IMR-90 (cell line): Measurements from ENCODE around the gene XPA. TPM values are rescaled to one million over a fixed set of nuclear protein-coding genes. Genes with fewer than 3 reads are reported as not detected.

Experiments
- ATAC-seq: fragments of 200-7000 bp; cut with Tn5 transposase; 2 replicates; pipeline ENCODE4 v1.9.1; 2020; ENCODE audit warnings: low read depth, mild to moderate bottlenecking, moderate library complexity
- BruUV-seq: library from RNA; stranded (reverse); fragments of 400-500 nt; replicated peaks from 2 replicates; lab custom pipeline; 2021; lab: Mats Ljungman, UMichigan
- CTCF ChIA-PET: fragments of 300-600 bp; formaldehyde crosslinking; extraction: SDS; loops from one replicate; lab custom pipeline; 2021; ENCODE audit warnings: antibody characterized with exemption; lab: Yijun Ruan, JAX
- POLR2A ChIA-PET: fragments of 300-600 bp; sonication (Branson Sonifier 250); formaldehyde crosslinking; loops from one replicate; lab custom pipeline; 2022; ENCODE audit warnings: antibody characterized with exemption; ENCODE audit not compliant: unreplicated experiment; lab: Charles Lee
- DNase-seq: peaks from one replicate; pipeline ENCODE4 v3.0.0; 2013
- H2AFZ ChIP-seq: replicated peaks from 2 replicates; pipeline ENCODE3; 2013; ENCODE audit warnings: low read length, mild to moderate bottlenecking; ENCODE audit not compliant: poor library complexity
- H2AK5ac ChIP-seq: 2 replicates; pipeline ENCODE4 v1.6.1; 2013; ENCODE audit warnings: low read depth, low read length, inconsistent platforms
- H2AK9ac ChIP-seq: replicated peaks from 2 replicates; pipeline ENCODE3; 2013; ENCODE audit warnings: mild to moderate bottlenecking, low read depth, low read length, moderate library complexity; ENCODE audit not compliant: poor library complexity
- H2BK120ac ChIP-seq: 2 replicates; pipeline ENCODE4 v1.6.1; 2013; ENCODE audit warnings: low read depth, low read length, inconsistent platforms
- H2BK15ac ChIP-seq: 3 replicates; pipeline ENCODE4 v1.6.1; 2013; ENCODE audit warnings: low read depth, low read length, inconsistent platforms
- H2BK20ac ChIP-seq: 2 replicates; pipeline ENCODE4 v1.6.1; 2013; ENCODE audit warnings: low read depth, mild to moderate bottlenecking, inconsistent platforms, low read length, moderate library complexity
- H2BK5ac ChIP-seq: 2 replicates; pipeline ENCODE4 v1.6.1; 2013; ENCODE audit warnings: mild to moderate bottlenecking, low read depth, low read length, inconsistent platforms; ENCODE audit not compliant: poor library complexity, severe bottlenecking
- H3K14ac ChIP-seq: replicated peaks from 2 replicates; pipeline ENCODE4 v1.6.1; 2013; ENCODE audit warnings: low read depth, low read length, inconsistent platforms
- H3K18ac ChIP-seq: 2 replicates; pipeline ENCODE4 v1.6.1; 2013; ENCODE audit warnings: low read depth, low read length, control low read depth
- H3K23ac ChIP-seq: 2 replicates; pipeline ENCODE4 v1.6.1; 2013; ENCODE audit warnings: low read depth, low read length, inconsistent platforms
- H3K27ac ChIP-seq: 2 replicates; pipeline ENCODE4 v1.5.1; 2013; ENCODE audit warnings: mild to moderate bottlenecking, control low read depth, low read length; ENCODE audit not compliant: insufficient read depth
- H3K27me3 ChIP-seq: 2 replicates; pipeline ENCODE4 v1.6.1; 2013; ENCODE audit warnings: low read length; ENCODE audit not compliant: control insufficient read depth, insufficient read depth
- H3K36me3 ChIP-seq: 2 replicates; pipeline ENCODE4 v1.6.1; 2013; ENCODE audit warnings: low read length, mixed read lengths; ENCODE audit not compliant: control insufficient read depth, insufficient read depth
- H3K4ac ChIP-seq: 2 replicates; pipeline ENCODE4 v1.6.1; 2013; ENCODE audit warnings: low read depth, low read length, inconsistent platforms
- H3K4me1 ChIP-seq: 2 replicates; pipeline ENCODE4 v1.6.1; 2013; ENCODE audit warnings: low read length, mixed read lengths; ENCODE audit not compliant: control insufficient read depth, insufficient read depth
- H3K4me2 ChIP-seq: 2 replicates; pipeline ENCODE4 v1.6.1; 2013; ENCODE audit warnings: low read depth, mild to moderate bottlenecking, control low read depth, low read length, moderate library complexity
- H3K4me3 ChIP-seq: 2 replicates; pipeline ENCODE4 v1.5.1; 2013; ENCODE audit warnings: low read depth, mild to moderate bottlenecking, control low read depth, low read length, moderate library complexity; ENCODE audit not compliant: insufficient read depth
- H3K56ac ChIP-seq: 2 replicates; pipeline ENCODE4 v1.6.1; 2013; ENCODE audit warnings: low read length, inconsistent platforms; ENCODE audit not compliant: insufficient read depth; ENCODE audit errors: extremely low read depth
- H3K79me1 ChIP-seq, 2 experiments: 2 replicates each; pipeline ENCODE4 v1.6.1; 2013; ENCODE audit warnings: low read length in 2 of 2, inconsistent platforms in 1 of 2, low read depth in 1 of 2
- H3K9ac ChIP-seq: 2 replicates; pipeline ENCODE4 v1.6.1; 2013; ENCODE audit warnings: low read depth, low read length, control low read depth
- H3K9me1 ChIP-seq: 2 replicates; pipeline ENCODE4 v1.6.1; 2013; ENCODE audit warnings: low read length, inconsistent platforms; ENCODE audit not compliant: insufficient read depth
- H3K9me3 ChIP-seq: 2 replicates; pipeline ENCODE4 v1.6.1; 2013; ENCODE audit warnings: low read length; ENCODE audit not compliant: control insufficient read depth, insufficient read depth
- H4K20me1 ChIP-seq: 2 replicates; pipeline ENCODE4 v1.6.1; 2013; ENCODE audit warnings: low read length, inconsistent platforms; ENCODE audit not compliant: insufficient read depth
- H4K5ac ChIP-seq: 2 replicates; pipeline ENCODE4 v1.6.1; 2013; ENCODE audit warnings: mild to moderate bottlenecking, low read depth, low read length, control low read depth
- H4K8ac ChIP-seq, 2 experiments: 2 replicates each; pipeline ENCODE4 v1.6.1; 2013; ENCODE audit warnings: low read depth in 2 of 2, low read length in 2 of 2, control low read depth in 1 of 2, inconsistent platforms in 1 of 2
- H4K91ac ChIP-seq: 2 replicates; pipeline ENCODE4 v1.6.1; 2013; ENCODE audit warnings: low read depth, low read length, inconsistent platforms; ENCODE audit not compliant: insufficient read depth
- CEBPB ChIP-seq: IDR thresholded peaks from 2 replicates; pipeline ENCODE4 v1.6.1; 2012; ENCODE audit warnings: low read depth, low read length, improper control_type of control experiment
- USF2 ChIP-seq: fragments of 150-350 bp; IDR thresholded peaks from 2 replicates; pipeline ENCODE4 v1.6.1; 2017; ENCODE audit warnings: mild to moderate bottlenecking, antibody characterized with exemption, low read length, low read depth
- WGBS, 2 experiments: methylation state at CpG; one replicate each; pipeline versions ENCODE4 v1.1.5 to v1.1.7; 2013; ENCODE audit warnings: missing lambda C conversion rate in 2 of 2; ENCODE audit not compliant: insufficient read length in 1 of 2; ENCODE audit errors: extremely low coverage in 2 of 2; 5-methylcytosine and 5-hydroxymethylcytosine counted together
- dilution Hi-C: fragments of 300-500 bp; cut with HindIII; formaldehyde crosslinking; loops from one replicate; pipeline ENCODE4 v1.14.3; 2018; ENCODE audit warnings: low sequenced_read_pairs; ENCODE audit not compliant: unreplicated experiment
- in situ Hi-C: fragments of 300-500 bp; cut with MboI; formaldehyde crosslinking; loops from 3 replicates; pipeline ENCODE4 v1.14.3; 2019; ENCODE audit warnings: low sequenced_read_pairs, inconsistent platforms, mixed read lengths
- intact Hi-C: fragments of 100-400 bp; cut with micrococcal nuclease; formaldehyde crosslinking; loops from 2 replicates; pipeline ENCODE4 v1.10.0; 2022
- polyA plus RNA-seq, 3 experiments: library from polyadenylated mRNA; depleted of rRNA; stranded (reverse); fragments of >200 nt; gene quantifications; 2 replicates each; pipeline ENCODE4 v1.2.3, GENCODE V29; 2012; ENCODE audit warnings: low replicate concordance in 1 of 3
- total RNA-seq: library from RNA; depleted of rRNA; stranded (reverse); fragments of >200 nt; gene quantifications from 2 replicates; pipeline ENCODE4 v1.2.3, GENCODE V29; 2012; rRNA removed

XPA gene
- total and polyA plus RNA-seq, 2 of the 4 experiments (the other 2 are of a cell fraction): 1.4 to 2.2 TPM

GRCh38 chr9:97625620-97626019 is 71.5 kb downstream of the XPA start:
- Histone ChIP-seq H3K56ac (no peak overlapping the region), H2BK120ac (no peak overlapping the region), H2AK9ac (no peak overlapping the region), H3K4me2 (no peak overlapping the region), H4K8ac (no peak overlapping the region), H3K14ac (no peak overlapping the region), H3K27ac (no peak overlapping the region), H2AK5ac (no peak overlapping the region), H2AFZ (no peak overlapping the region), H3K23ac (no peak overlapping the region), H2BK20ac (no peak overlapping the region), H2BK5ac (no peak overlapping the region), H4K91ac (no peak overlapping the region), H4K5ac (no peak overlapping the region), H3K4ac (no peak overlapping the region), H3K79me1 (peaks cover 16 to 39% of the 10 kb centered on the region in 2 experiments), H3K36me3 (peaks cover 14% of the 10 kb centered on the region), H4K20me1 (no peaks in the 10 kb centered on the region; the same call in 1 of the 2 replicates), H3K9ac (no peak overlapping the region), H3K27me3 (no peaks in the 10 kb centered on the region), H3K9me3 (no peaks in the 10 kb centered on the region), H3K9me1 (peaks cover 6% of the 10 kb centered on the region), H3K4me1 (peaks cover 4% of the 10 kb centered on the region), H3K18ac (no peak overlapping the region), H2BK15ac (no peak overlapping the region), H3K4me3 (no peak overlapping the region)
- dilution Hi-C loops: no loop called here
- no peak for ATAC-seq
- no TSS peak for BruUV-seq
- TF ChIP-seq CEBPB: no peak
- TF ChIP-seq USF2: no peak
- ChIA-PET POLR2A (no interaction called here), CTCF (interaction anchor here (0.6 to 2.4 kb wide), 2 partner anchors 10 to 962 kb away, joined by 3 to 8 read pairs; no protein-coding TSS in a partner anchor)
- intact Hi-C loops: no loop called here
- in situ Hi-C loops: no loop called here
- DNase-seq: no peak
- WGBS, 2 experiments: 80% methylated on average over 1 of the region's 3 CpGs; no CpG with 5 or more reads in 1 of the 2 experiments

Other genes starting within 250 kb of the XPA start
- gene TMOD1, start 195.7 kb downstream of the XPA start, total RNA-seq: 0.18 and 0.28 TPM in 2 replicates
- gene TMOD1, start 195.7 kb downstream of the XPA start, polyA plus RNA-seq (2012; rRNA removed): 0.19 and 0.38 TPM in 2 replicates
- 16.3 and 18.3 TPM in 2 replicates for gene TSTD2, start 64.0 kb downstream of the XPA start, total RNA-seq
- 9.0 and 11.2 TPM in 2 replicates for gene TSTD2, start 64.0 kb downstream of the XPA start, polyA plus RNA-seq (2012; rRNA removed)
- gene NCBP1, start 63.5 kb downstream of the XPA start, total RNA-seq: 46.4 and 58.3 TPM in 2 replicates
- 14.3 and 17.8 TPM in 2 replicates for gene NCBP1, start 63.5 kb downstream of the XPA start, polyA plus RNA-seq (2012; rRNA removed)
- gene FOXE1, start 155.9 kb upstream of the XPA start, total RNA-seq: under 0.01 and 0.28 TPM in 2 replicates
- 0.22 TPM in 2 replicates for gene FOXE1, start 155.9 kb upstream of the XPA start, polyA plus RNA-seq (2012; rRNA removed)
- 17.5 and 19.9 TPM in 2 replicates for gene TRMO, start 225.2 kb upstream of the XPA start, total RNA-seq
- 7.6 and 10.2 TPM in 2 replicates for gene TRMO, start 225.2 kb upstream of the XPA start, polyA plus RNA-seq (2012; rRNA removed)
- gene HEMGN, start 240.8 kb upstream of the XPA start, total RNA-seq: not detected in 2 replicates
- not detected in 2 replicates for gene HEMGN, start 240.8 kb upstream of the XPA start, polyA plus RNA-seq (2012; rRNA removed)